Suprapubic skin (tissue), 4 donors: Measurements from ENCODE around the gene CACNG5. TPM values are rescaled to one million over a fixed set of nuclear protein-coding genes. Genes with fewer than 3 reads are reported as not detected.

Experiments
- DNase-seq, 2 donors: peaks; one replicate each; pipeline ENCODE4 v3.0.0-alpha.2; 2019; ENCODE audit warnings: low spot score in 2 of 2
- H3K27ac ChIP-seq: fragments of 200-600 bp; sonication (generic); one replicate; pipeline ENCODE4 v1.5.1; 2019
- H3K27me3 ChIP-seq: fragments of 200-600 bp; sonication (generic); one replicate; pipeline ENCODE4 v1.5.1; 2019
- H3K36me3 ChIP-seq: fragments of 200-600 bp; sonication (generic); one replicate; pipeline ENCODE4 v1.5.1; 2019
- H3K4me1 ChIP-seq: fragments of 200-600 bp; sonication (generic); one replicate; pipeline ENCODE4 v1.5.1; 2019
- H3K4me3 ChIP-seq: fragments of 200-600 bp; sonication (generic); one replicate; pipeline ENCODE4 v1.5.1; 2019; ENCODE audit warnings: mild to moderate bottlenecking
- H3K9me3 ChIP-seq: fragments of 200-600 bp; sonication (generic); one replicate; pipeline ENCODE4 v1.5.1; 2019
- EP300 ChIP-seq: sonication (generic); formaldehyde crosslinking; IDR thresholded peaks from one replicate; pipeline ENCODE4 v1.6.1; 2017; ENCODE audit warnings: antibody characterized with exemption
- POLR2A ChIP-seq, 2 donors: fragments of 450-650 bp; IDR thresholded peaks; one replicate each; pipeline ENCODE4 v1.6.1; 2017; ENCODE audit warnings: antibody characterized with exemption in 2 of 2, mild to moderate bottlenecking in 2 of 2, moderate library complexity in 2 of 2
- POLR2AphosphoS5 ChIP-seq, 3 donors: sonication (generic); formaldehyde crosslinking; IDR thresholded peaks; one replicate each; pipeline ENCODE4 v1.6.1; 2017; ENCODE audit warnings: antibody characterized with exemption in 3 of 3
- WGBS: methylation state at CpG from one replicate; pipeline ENCODE4 v1.1.5; 2018; 5-methylcytosine and 5-hydroxymethylcytosine counted together
- total RNA-seq, 4 donors: library from RNA; depleted of rRNA; stranded (reverse); fragments of >200 nt; gene quantifications; one replicate each; pipeline ENCODE4 v1.1.0, GENCODE V29; 2016
- TF ChIP-seq, protein P1 (sequence below), 2 donors: fragments of 200-600 bp in 1 of 2; fragments of 450-650 bp in 1 of 2; sonication (generic) in 1 of 2; IDR thresholded peaks; one replicate each; pipeline ENCODE4 v1.5.1; 2016 to 2019; ENCODE audit warnings: antibody characterized with exemption in 2 of 2, mild to moderate bottlenecking in 1 of 2, moderate library complexity in 1 of 2

CACNG5 gene
- not detected for total RNA-seq

- no peak within 1 kb of the TSS for H3K27ac ChIP-seq
- DNase-seq, result peak in 1 of 2 donors; percentile 34
- no peaks in the 10 kb centered on the region for H3K36me3 ChIP-seq
- H3K27me3 ChIP-seq, result peaks cover 82% of the 10 kb centered on the region
- WGBS, result no CpG with 5 or more reads among the region's 57 CpGs
- H3K4me1 ChIP-seq, result peaks cover 6% of the 10 kb centered on the region
- no peak for TF ChIP-seq POLR2AphosphoS5 (IDR thresholded peaks at IDR 0.05)
- no peak for TF ChIP-seq POLR2A (IDR thresholded peaks at IDR 0.05)
- TF ChIP-seq, protein P1, sequence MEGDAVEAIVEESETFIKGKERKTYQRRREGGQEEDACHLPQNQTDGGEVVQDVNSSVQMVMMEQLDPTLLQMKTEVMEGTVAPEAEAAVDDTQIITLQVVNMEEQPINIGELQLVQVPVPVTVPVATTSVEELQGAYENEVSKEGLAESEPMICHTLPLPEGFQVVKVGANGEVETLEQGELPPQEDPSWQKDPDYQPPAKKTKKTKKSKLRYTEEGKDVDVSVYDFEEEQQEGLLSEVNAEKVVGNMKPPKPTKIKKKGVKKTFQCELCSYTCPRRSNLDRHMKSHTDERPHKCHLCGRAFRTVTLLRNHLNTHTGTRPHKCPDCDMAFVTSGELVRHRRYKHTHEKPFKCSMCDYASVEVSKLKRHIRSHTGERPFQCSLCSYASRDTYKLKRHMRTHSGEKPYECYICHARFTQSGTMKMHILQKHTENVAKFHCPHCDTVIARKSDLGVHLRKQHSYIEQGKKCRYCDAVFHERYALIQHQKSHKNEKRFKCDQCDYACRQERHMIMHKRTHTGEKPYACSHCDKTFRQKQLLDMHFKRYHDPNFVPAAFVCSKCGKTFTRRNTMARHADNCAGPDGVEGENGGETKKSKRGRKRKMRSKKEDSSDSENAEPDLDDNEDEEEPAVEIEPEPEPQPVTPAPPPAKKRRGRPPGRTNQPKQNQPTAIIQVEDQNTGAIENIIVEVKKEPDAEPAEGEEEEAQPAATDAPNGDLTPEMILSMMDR (IDR thresholded peaks at IDR 0.05), result no peak
- TF ChIP-seq EP300, result no peak
- H3K9me3 ChIP-seq, result no peaks in the 10 kb centered on the region
- H3K4me3 ChIP-seq, result no peak within 1 kb of the TSS
Measured at GRCh38 chr17:66834919-66835454, at the start of gene CACNG5. TSS of gene CACNG5 (plus strand) at chr17:66835117. CDS start at chr17:66877333, 42,216 bp downstream.

DNA sequence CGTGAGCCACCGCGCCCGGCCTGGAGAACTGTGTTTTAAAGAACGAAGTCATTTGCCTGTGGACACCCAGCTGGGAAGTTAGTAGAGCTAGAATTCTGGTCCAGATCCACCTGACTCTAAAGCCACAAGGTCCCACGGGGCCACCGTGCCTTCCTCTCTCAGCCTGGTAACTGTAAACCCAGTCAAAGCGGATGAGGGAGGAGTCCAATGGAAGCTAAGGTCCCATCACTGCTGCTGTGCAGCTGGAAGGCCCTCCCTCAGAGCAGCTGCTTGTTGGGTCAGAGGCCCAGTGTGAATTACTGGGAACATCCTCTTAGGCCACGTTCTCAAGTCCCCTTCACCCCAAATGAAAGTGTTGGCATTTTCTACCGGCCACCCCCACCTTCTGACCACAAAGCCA lies 48.8 kb upstream of the CACNG5 start:
- H3K4me3 ChIP-seq, result no peak overlapping the region
- no peaks in the 10 kb centered on the region for H3K9me3 ChIP-seq
- TF ChIP-seq EP300 (no peak), POLR2A (IDR thresholded peaks at IDR 0.05) (no peak), POLR2AphosphoS5 (IDR thresholded peaks at IDR 0.05) (no peak)
- TF ChIP-seq, protein P1 (IDR thresholded peaks at IDR 0.05), result no peak
- WGBS, result 94% methylated on average over 10 of the region's 10 CpGs
- no peak for DNase-seq
- H3K36me3 ChIP-seq, result peaks cover 9% of the 10 kb centered on the region
- no peak overlapping the region for H3K27ac ChIP-seq
- H3K27me3 ChIP-seq, result no peaks in the 10 kb centered on the region
- H3K4me1 ChIP-seq, result no peaks in the 10 kb centered on the region

- H3K4me3 ChIP-seq, result no peak overlapping the region
- DNase-seq, result no peak
- no peak overlapping the region for H3K27ac ChIP-seq
- H3K36me3 ChIP-seq, result peaks cover 9% of the 10 kb centered on the region
- 73% methylated on average over 3 of the region's 3 CpGs for WGBS
- H3K27me3 ChIP-seq, result no peaks in the 10 kb centered on the region
- no peak for TF ChIP-seq POLR2AphosphoS5 (IDR thresholded peaks at IDR 0.05)
- no peak for TF ChIP-seq EP300
- H3K4me1 ChIP-seq, result no peaks in the 10 kb centered on the region
- H3K9me3 ChIP-seq, result no peaks in the 10 kb centered on the region
Measured at GRCh38 chr17:66787914-66788313, 47.0 kb upstream of the CACNG5 start.

DNA sequence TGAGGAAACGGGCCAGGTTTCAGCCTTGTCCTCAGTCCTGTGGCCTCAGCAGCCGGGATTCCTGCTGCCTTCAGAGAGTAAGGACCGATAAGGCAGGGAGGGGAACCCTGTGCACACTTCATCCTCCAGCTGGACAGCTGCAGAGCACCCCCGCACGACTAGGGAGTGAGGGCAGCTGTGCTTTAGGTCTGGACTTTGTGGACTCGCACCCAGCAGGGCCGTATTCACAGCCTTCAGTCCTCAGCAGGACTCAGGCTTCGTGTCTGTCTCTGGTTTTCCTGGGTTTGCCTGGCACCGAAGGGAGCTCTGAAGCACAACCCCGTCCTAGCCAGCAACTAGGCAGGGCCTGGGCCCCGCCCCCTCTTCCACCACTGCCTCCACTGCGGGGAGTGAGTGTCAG lies 45.8 kb upstream of the CACNG5 start:
- Histone ChIP-seq H3K36me3 (peaks cover 9% of the 10 kb centered on the region), H3K27me3 (no peaks in the 10 kb centered on the region), H3K4me3 (no peak overlapping the region), H3K27ac (no peak overlapping the region), H3K4me1 (no peaks in the 10 kb centered on the region), H3K9me3 (no peaks in the 10 kb centered on the region)
- TF ChIP-seq POLR2A (IDR thresholded peaks at IDR 0.05) (no peak), POLR2AphosphoS5 (IDR thresholded peaks at IDR 0.05) (no peak), EP300 (no peak)
- TF ChIP-seq, protein P1 (IDR thresholded peaks at IDR 0.05), result no peak
- DNase-seq, result no peak
- WGBS, result 86% methylated on average over 10 of the region's 12 CpGs

DNA sequence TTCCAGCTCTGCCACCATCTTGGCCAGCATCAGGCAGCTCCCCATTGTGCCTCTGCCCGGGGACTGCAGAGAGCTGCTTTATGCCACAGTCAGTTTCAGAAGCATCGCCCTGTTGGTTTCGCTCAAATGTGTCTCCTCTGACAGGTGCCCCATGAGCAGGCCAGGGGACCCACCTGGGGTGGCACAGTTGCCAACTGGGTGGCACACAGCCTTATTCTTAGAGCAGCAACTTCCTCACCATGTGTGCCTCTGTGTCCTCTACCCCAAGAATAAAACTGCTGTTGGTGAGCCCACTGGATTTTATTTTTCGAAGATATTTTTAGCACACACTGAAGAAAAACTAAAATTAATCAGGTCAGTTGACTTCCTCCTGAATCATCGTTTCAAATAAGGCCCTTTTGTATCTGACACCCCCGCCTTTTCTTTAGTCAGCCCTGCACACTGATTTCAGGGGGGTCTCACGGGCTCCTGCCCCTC lies 44.9 kb upstream of the CACNG5 start:
- no peaks in the 10 kb centered on the region for H3K9me3 ChIP-seq
- 79% methylated on average over 4 of the region's 7 CpGs for WGBS
- H3K4me1 ChIP-seq, result no peaks in the 10 kb centered on the region
- no peak for TF ChIP-seq EP300
- TF ChIP-seq, protein P1 (IDR thresholded peaks at IDR 0.05), result no peak
- DNase-seq, result no peak
- H3K27ac ChIP-seq, result no peak overlapping the region
- H3K27me3 ChIP-seq, result no peaks in the 10 kb centered on the region
- H3K36me3 ChIP-seq, result peaks cover 9% of the 10 kb centered on the region
- no peak overlapping the region for H3K4me3 ChIP-seq
